GM19397 (cell line): Measurements from ENCODE around the gene WNK3.
A peak's percentile ranks its signal among the peaks of the same experiment; 100 is the strongest.
"Not testable (repeated sequence)": the region's sequence is repeated elsewhere in the genome, so short reads cannot be mapped to it uniquely, and the experiment has no call there.

ENCODE experiments used
- ATAC-seq: cut with Tn5 transposase; IDR thresholded peaks from one replicate; pipeline ENCODE4 v1.9.1; 2021; ENCODE audit warnings: mild to moderate bottlenecking, moderate library complexity; ENCODE audit not compliant: unreplicated experiment

WNK3 gene

DNA sequence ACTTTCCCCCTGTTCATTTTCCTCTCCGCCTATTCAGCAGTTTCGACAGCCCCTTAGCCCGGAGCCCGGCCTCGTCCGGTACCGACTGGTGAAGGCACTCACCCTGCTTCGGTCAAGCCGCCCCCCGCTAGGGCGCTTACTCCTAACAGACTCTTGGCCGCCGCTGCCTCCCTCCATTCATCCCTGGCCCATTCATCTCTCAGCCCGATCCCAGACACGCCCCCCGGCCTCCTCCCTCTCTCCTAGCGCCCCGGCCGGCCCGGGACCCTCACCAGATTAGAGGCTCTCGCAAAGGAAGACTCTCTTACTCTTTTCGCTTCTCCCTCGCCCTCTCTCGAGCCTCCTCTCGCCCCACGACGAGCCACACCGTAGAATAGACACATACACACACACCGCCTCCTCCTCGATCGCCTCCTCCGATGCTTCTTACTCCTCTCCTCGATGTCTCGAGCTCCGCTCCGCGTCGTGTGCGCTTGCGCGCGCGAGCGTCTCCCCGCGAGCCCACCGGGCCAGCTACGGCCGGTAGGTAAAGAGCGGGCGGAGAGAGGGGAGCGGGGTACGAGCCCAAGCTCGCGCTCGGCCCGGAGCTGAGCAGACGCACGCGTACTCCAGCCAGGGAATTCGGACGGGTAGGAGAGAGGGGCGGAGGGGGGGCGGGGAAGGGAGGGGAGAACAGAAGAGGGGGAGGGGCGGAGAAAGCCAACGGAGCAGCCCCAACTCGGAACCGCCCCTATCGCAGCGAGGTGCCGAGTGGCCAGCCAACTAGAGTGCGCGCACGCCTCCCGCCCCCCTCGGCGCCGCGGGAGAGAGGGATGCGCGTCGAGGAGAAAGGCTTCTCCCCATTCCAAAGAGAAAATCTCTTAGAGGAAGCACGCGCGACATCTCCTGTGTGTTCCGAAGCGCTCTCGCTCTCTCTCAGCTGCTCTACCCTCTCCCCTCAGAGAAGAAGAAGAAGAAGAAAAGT is at the start of gene WNK3:
TSS of gene WNK3 (minus strand) at position 633 of the 964 bp plus-strand sequence.
- ATAC-seq, result no peak

DNA sequence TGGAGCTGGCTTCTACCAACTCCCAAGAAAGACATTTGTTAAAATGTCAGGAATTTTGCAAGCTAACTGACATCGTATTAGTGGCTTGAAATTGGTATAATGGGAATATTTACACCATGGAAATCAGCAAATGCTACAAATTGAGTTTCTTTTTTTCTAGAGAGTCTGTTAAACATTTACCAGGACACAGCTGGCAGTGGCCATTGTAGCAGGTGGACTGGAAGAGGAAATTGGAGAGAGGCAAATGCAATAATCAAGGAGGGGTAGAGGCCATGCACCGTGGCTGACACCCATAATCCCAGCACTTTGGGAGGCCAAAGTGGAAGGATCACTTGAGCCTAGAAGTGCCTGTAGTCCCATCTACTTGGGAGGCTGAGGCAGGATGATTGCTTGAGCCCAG is 49.4 kb upstream of the WNK3 start:
- no peak for ATAC-seq

DNA sequence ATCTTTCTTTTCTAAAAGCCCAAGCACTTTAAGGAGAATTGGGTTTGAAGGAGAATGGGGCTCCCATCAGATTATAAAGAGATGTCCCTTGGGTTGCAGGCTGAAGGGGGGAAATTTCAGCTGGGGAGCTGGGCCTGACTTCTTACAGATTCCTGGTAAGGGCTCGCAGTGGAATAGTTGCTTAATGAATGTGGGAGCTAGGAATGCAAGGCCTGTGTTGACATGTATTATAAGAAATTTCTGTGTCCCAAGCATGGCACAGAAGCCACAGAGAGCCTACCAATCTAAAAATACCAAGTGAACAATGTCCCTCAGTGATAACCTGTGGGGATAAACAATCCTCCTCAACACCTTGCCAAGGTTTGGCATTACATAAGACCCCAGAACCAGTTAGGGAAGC is 39.3 kb upstream of the WNK3 start:
- ATAC-seq, result no peak

DNA sequence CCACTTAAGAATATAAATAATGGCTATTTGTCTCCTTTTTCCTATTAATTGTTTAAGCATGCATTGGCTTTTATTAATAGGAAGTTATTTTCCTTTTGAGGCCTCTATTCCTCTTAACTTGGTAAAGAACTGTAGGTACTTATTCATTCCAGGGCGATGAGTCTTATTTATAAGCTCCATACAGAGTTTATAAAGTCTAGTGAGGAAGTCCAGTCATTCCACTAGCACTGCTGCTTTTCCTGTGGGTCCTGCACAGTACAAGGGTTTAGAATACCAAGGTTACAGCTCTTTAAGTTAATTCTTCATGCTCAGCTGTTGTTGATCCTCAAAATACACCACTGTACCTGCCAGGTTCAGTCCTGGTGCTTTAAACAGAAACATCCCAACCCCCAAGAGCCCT is 28.5 kb upstream of the WNK3 start:
- ATAC-seq, result no peak

DNA sequence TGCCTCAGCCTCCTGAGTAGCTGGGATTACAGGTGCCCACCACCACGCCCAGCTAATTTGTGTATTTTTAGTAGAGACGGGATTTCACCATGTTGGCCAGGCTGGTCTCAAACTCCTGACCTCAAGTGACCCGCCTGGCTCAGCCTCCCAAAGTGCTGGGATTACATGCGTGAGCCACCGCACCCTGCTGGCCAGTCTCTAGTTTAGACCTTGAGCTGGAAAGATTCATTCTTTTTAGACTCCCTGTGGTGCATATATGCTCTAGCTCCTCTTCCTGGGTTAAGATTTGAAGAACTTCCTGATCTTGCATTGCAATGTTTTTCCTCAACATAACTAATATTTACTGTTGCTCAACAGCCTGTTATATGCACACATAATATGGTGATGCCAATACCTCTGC is 26.8 kb upstream of the WNK3 start:
- not testable (repeated sequence) for ATAC-seq

DNA sequence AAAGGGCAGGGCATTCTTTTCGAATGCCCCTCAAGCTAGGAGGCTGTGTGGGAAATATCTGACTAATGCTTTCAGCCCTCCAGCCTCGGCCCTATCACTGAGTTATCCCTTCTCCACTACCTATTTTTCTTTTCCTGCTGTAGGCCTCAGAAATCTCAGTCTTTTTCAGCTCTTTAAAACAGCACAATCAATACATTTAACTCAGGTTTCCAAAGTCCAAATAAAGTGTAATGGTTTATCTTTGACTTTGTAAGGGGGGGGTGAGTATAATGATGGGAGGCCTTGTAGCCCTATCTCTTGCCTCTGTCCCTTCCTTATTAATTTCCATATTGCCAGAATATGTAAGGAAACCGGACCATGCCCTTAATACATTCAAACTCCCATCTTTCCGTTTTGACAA is 1.6 kb upstream of the WNK3 start:
- no peak for ATAC-seq

DNA sequence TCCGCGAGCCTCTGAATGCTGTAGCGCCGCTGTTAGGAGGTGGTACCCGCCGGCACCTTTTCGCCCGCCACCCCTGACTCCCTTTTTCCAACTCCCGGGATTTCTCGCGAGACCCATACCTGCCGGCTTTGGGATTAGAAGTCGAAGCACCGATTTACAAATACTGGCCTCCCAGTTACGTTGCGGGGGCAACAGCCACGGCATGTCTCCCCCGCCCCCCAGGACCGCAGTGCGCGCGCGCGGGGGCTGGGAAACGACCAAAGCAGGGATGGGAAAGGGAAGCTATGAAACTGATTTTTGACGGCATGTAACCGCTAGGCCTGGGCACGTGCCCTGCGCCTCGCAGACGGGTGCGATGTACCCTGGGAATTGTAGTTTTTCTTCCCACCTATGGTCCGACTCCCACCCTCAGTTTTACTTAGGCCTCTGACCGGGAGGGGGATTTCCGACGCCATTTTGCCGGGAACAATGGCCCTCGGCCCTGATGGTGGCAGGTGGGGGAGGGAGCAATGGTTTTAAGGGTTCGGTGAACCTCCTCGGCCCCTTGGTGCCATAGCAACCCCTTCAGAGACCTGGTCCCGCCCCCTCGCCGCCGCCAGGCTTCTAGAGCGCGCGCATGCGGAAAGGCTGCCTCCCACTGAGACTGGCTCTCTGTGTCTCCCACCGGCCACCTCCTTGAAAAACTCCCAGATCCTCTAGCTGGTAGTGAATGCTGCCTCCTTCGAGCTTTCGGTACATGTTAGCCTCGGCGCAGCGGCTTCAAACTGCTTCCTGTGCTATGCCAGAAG is 772 bp upstream of the WNK3 start:
- ATAC-seq, result peak; percentile 60

DNA sequence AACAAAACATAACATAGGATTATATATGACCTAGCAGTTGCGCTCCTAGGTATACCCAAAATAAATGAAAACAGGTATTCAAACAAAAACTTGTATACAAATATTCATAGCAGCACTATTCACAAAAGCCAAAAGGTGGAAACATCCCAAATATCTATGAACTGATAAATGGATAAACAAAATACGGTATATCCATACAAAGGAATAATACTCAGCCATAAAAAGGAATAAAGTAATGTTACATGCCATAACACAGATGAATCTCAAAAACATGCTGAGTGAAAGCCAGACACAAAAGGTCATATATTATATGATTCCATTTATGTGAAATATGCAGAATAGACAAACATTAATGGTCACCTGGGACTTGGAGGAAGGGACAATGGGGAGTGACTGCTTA is 5.2 kb downstream of the WNK3 start:
- ATAC-seq, result no peak

DNA sequence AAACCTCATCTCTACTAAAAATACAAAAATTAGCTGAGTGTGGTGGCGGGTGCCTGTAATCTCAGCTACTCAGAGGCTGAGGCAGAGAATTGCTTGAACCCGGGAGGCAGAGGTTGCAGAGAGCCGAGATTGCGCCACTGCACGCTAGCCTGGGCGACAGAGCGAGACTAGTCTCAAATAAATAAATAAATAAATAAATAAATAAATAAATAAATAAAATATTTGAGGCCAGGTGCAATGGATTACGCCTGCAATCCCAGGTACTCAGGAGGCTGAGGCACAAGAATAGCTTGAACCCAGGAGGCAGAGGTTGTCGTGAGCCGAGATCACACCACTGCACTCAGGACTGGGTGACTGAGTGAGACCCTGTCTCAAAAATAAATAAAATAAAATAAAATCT is 20.5 kb downstream of the WNK3 start:
- ATAC-seq, result not testable (repeated sequence)

DNA sequence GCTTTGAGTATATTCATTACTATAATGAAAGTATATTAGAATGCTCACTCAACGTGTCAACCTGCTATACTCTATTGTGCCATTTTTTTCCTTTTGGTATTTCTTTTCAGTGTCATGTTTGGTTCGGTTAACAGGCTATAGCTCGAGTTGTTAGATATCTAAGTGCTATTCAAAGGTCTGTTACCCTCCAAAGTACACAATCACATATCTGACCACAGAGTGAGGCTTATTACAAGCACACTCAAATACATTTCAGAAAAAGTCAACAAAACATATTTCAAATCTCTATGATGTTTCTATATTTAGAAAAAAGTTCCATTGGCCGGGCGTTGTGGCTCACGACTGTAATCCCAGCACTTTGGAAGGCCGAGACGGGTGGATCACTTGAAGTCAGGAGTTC is 32.8 kb downstream of the WNK3 start:
- no peak for ATAC-seq

DNA sequence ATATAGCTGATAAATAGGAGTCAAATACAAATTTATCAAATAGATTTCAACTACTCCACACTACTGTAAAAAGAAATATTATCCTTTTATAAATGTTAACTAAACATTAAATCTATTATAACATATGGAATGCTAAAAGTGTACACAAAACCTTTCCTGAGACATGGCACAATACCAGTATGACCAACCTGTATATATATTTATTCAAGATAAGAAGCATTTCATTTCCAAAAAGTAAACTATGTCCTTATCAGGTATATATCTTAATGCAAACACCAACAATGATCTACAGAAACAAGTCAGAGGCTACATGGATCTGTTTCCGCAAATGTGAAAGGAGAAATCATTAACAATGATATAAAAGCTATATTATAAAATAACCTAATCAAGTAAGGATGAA is 37.8 kb downstream of the WNK3 start:
- ATAC-seq, result no peak

DNA sequence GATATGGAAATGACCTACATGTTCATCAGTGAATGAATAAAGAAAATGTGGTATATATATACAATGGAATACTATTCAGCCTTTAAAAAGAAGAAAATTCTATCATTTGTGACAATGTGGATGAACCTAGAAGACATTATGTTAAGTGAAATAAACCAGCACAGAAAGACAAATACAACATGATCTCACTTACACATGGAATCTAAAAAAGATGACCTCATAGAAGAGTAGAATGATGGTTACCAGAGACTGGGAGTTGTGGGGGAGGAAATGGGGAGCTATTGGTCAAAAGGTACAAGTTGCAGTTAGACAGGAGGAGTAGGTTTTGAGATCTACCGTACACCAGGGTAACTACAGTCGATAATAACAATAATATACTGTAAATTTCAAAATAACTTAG is 51.5 kb downstream of the WNK3 start:
- ATAC-seq, result no peak

DNA sequence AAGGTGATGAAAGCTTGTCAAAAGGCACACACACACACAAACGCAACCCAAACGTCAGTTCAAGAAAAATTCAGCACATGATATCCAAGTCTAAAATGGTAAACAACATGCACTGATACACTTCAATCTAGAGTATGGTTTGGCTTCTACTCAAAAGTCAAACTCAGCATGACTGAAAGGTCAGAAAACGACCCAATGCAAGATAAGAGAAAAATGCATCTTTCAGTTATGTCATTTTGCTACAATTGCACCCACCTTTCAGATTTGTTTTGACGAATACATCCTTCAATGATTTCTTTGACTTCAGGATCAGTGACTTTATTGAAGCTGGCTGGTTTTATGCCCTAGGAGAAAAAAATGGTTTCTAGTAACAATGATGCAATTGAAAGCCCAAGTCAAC is 56.3 kb downstream of the WNK3 start:
- ATAC-seq, result no peak

DNA sequence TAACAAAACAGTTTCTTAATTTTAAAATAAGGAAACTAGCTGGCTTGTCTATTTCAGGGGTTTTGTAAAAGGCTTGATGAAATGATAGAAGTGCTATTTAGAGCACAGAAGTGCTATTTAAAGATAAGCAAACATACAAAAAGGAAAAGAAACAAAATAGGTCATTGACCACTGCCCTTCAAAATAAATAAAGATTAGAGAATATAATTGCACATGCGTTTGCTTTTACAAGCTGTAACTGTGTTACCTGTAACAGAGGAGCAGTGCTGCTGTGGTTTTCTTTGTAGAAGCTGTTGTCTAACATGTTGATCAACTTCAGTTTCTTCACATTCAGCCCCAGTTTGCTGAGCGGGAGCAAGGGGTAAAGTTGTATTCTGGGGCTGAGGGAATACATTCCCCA is 63.5 kb downstream of the WNK3 start:
- ATAC-seq, result no peak

DNA sequence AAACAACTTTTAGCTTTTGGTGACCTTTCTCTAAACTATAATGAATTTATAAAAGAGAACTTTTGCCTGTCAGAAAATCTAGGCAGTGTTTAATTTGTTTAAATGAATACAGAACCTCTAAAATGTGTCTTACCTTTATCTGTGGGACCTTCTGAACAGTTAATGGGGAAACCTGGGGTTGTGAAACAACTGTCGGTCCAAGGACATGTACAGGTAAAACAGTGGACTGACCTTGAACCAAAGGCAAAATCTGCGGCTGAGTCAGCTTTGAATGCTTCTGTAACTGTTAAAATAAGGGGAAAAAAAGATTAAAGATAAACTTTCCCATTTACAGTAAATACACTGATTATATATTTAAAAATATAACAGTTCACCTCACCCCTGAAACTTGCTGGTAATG is 65.1 kb downstream of the WNK3 start:
- no peak for ATAC-seq

DNA sequence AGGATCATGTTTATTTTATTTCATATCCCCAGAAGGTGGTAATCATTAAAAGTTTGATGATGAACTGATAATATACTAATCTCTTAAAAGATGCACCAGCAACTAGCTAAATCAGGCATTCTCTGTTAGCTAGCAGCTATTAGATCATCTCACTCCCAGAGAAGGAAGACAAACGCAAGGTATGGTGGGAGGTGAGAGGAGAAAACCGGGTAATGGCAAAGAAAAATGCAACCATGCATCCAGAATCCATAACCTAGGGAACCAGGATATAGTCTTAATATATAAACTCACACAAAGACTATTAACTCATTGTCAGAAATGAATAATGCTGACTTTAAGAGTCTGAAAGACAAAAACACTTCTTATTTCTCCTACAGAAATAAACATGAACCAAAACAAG is 66.1 kb downstream of the WNK3 start:
- no peak for ATAC-seq

DNA sequence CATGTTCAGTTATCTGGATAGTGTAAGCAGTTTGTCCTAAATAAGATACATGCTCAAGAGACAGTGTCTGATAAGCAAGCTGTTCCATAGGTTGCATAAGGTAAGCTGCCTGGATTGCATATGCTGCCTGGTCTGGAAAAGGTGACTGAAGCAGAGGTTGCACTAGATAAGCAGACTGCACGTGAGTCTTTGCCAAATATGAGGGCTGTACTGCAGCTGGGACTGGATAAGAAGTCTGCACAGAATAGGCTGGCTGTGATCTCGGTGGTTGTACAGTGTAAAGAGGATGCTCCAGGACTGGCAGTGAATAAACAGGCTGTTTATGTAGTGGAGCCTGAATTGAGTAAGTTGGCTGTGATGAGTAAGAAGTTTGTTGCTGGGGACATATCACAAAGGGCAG is 68.9 kb downstream of the WNK3 start:
- no peak for ATAC-seq

DNA sequence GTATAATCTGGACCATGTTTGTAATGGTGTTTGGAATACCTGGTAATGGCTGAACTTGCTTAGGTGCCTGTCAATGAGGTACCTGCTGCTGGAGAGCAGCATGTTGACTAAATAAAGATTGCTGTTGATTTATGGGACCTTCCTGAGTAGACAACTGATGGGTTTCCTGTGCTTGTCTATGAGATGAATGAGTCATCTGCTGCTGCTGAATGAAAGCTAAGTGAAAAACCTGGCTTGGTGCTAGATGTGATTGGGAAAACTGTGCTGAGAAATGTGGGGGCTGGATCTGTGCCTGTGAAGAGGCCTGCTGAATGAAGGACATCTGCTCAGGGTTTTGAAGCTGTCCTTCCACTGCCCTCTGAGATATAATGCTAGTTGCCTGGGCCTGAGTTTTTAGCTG is 69.6 kb downstream of the WNK3 start:
- no peak for ATAC-seq

DNA sequence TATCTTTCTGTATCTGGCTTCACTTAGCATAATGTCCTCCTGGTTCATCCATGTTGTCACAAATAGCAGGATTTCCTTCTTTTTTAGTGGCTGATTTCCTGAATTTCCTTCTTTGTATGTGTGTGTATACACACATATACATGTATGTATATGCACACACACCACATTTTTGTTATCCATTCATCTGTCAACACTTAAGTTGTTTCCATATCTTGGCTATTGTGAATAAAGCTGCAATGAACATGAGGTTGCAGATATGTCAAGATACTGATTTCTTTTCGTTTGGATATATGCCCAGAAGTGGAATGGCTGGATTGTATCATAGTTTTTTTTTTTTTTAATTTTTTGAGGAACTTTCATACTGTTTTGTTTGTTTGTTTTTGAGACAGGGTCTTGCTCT is 76.2 kb downstream of the WNK3 start:
- ATAC-seq, result no peak

DNA sequence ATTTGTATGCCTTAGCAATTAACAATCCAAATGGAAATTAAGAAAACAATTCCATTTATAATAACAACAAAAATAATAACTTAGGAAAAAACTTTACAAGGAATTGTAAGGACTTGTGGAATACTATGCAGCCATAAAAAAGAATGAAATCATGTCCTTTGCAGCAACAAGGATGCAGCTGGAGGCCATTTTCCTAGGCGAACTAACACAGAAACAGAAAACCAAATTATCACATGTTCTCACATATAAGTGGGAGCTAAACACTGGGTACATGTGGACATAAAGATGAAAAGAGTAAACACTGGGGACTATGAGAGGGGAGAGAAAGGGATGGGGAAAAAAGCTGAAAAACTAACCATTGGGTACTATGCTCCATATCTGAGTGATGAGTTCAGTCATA is 77.4 kb downstream of the WNK3 start:
- ATAC-seq, result no peak

DNA sequence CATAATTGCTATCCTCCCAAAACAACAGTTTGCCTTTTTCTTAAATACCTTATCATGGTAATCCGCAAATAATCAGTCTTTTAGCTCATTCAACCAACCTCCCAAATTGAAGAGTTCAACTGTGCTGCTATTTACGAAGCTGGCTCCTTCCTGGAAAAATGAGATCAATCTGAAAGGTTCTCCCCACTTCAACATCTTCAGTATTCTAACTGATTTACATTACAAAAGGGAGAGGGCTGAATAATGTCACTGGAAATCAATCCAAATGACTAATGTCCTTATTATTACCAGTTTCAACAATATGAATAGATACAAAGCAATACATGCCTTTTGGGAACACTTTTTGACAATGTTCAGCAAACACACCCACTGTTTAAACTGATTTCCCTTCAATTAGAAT is 86.2 kb downstream of the WNK3 start:
- no peak for ATAC-seq

DNA sequence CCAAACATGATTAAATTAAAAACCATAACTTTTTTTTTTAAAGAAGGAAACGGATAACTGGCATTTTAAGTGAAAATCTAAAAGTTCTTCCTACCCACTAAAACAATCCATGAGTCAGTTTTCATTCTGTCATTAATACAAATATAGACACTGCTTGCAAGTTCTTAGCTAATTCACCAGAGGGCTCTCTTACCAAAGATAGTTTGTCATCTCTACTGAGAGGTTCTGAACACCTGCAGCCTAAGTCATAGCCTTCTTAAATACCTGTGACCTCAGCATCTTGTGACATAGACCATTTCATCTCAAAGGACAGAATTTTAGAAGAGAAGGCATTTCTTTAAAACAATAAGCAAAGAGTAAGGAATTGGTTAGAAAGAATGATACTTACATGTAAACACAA is 109.5 kb downstream of the WNK3 start:
- ATAC-seq, result no peak
